Smooth muscle cell (in vitro differentiated cells): ENCODE data around the gene MYG1. TPM values are rescaled to one million over a fixed set of nuclear protein-coding genes. Genes with fewer than 3 reads are reported as not detected.

Experiments
- DNase-seq: peaks from one replicate; lab custom pipeline; 2025; ENCODE audit not compliant: unreplicated experiment; lab: John Stamatoyannopoulos, UW
- H2AFZ ChIP-seq: fragments of 200-600 bp; sonication (generic); 2 replicates; pipeline ENCODE4 v1.6.0; 2016; ENCODE audit warnings: antibody characterized with exemption, low read depth, mild to moderate bottlenecking
- H3F3A ChIP-seq: fragments of 200-600 bp; sonication (generic); 2 replicates; pipeline ENCODE4 v1.6.0; 2017; ENCODE audit warnings: antibody characterized with exemption, low read depth
- H3K27ac ChIP-seq: fragments of 200-600 bp; sonication (generic); 2 replicates; pipeline ENCODE4 v1.5.1; 2016; ENCODE audit warnings: low read depth, mild to moderate bottlenecking
- H3K27me3 ChIP-seq: fragments of 200-600 bp; sonication (generic); 2 replicates; pipeline ENCODE4 v1.6.1; 2016; ENCODE audit warnings: low read depth, mild to moderate bottlenecking
- H3K36me3 ChIP-seq: fragments of 200-600 bp; sonication (generic); 2 replicates; pipeline ENCODE4 v1.5.1; 2016; ENCODE audit warnings: low read depth
- H3K4me1 ChIP-seq: fragments of 200-600 bp; sonication (generic); 2 replicates; pipeline ENCODE4 v1.5.1; 2016; ENCODE audit warnings: low read depth
- H3K4me2 ChIP-seq: fragments of 200-600 bp; sonication (generic); 2 replicates; pipeline ENCODE4 v1.6.0; 2016; ENCODE audit warnings: mild to moderate bottlenecking
- H3K4me3 ChIP-seq: fragments of 200-600 bp; sonication (generic); 2 replicates; pipeline ENCODE4 v1.5.1; 2016; ENCODE audit warnings: mild to moderate bottlenecking
- H3K79me2 ChIP-seq: fragments of 200-600 bp; sonication (generic); 2 replicates; pipeline ENCODE4 v1.6.0; 2016; ENCODE audit warnings: low read depth, mild to moderate bottlenecking
- H3K9ac ChIP-seq: fragments of 200-600 bp; sonication (generic); 2 replicates; pipeline ENCODE4 v1.6.0; 2016; ENCODE audit warnings: low read depth
- H3K9me3 ChIP-seq: fragments of 200-600 bp; sonication (generic); replicated peaks from 2 replicates; pipeline ENCODE4 v1.5.1; 2016; ENCODE audit warnings: low read depth
- H4K20me1 ChIP-seq: fragments of 200-600 bp; sonication (generic); 2 replicates; pipeline ENCODE4 v1.6.0; 2016; ENCODE audit warnings: low read depth
- WGBS: methylation state at CpG from one replicate; pipeline ENCODE4 v1.1.7; 2016; ENCODE audit warnings: low lambda C conversion rate; 5-methylcytosine and 5-hydroxymethylcytosine counted together
- polyA plus RNA-seq: library from polyadenylated mRNA; unstranded; fragments of >200 nt; fragmentation: Nextera tagmentation; extraction: Ambion mirVana; gene quantifications from 2 replicates; pipeline ENCODE4 v1.2.1, GENCODE V29; 2016
- total RNA-seq: library from RNA; depleted of rRNA; stranded (reverse); fragments of >200 nt; gene quantifications from 2 replicates; pipeline ENCODE4 v1.2.3, GENCODE V29; 2014
- TF ChIP-seq, protein P1 (sequence below): fragments of 200-600 bp; sonication (generic); IDR thresholded peaks from 2 replicates; pipeline ENCODE4 v1.5.1; 2017; ENCODE audit warnings: borderline replicate concordance, mild to moderate bottlenecking, antibody characterized with exemption; ENCODE audit not compliant: insufficient read depth, poor library complexity, severe bottlenecking

Gene MYG1
- total and polyA plus RNA-seq, 2 experiments from 2014 or later = 30.8 to 56.9 TPM

DNA sequence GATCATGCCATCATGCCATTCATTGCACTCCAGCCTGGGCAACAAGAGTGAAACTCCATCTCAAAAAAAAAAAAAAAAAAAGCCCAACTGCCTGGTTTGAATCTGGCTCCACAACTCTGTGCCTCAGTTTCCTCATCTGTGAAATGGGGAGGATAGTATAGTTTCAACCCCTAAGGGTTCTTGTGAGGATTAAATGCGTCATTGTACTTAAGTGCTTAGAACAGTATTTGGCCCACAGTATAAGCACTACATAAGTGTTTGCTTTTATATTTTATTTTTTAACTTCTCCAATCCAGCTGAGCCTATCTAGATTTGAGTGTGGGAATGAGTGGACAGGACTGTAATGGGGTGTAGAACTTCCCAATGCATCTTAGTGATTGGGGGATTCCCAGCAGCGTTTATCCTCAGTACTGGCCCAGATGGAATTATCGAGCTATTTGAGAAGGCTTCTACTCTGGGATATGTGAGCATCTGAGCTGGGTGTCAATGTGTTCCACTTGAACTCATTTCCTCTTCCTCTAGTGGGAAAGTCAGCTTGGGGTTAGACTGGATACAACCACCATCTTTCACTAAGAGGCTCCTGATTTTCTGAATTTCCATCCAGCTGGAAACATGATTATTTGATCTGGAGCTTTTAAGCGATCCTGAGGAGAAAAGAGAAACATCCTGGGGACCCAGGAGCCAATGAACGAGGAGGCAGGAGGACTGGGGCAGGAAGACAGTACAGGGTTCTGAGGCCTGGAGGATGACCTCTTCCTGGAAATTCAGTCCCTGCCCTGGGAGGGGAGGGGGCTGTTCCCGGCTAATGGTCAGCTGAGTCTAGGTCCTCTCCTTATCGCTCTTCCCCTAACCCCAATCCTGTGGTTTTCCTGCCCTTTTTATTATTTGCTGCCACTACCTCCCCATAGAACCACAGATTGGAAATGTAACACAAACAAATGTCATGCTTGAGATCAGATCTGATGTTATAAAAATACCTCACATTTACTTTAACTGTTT lies 40.7 kb upstream of the MYG1 start:
- no peaks in the 10 kb centered on the region for H4K20me1 ChIP-seq
- 77% methylated on average over 7 of the region's 7 CpGs for WGBS
- no peak for DNase-seq

GRCh38 chr12:53259891-53260290 lies 39.6 kb upstream of the MYG1 start:
- H3K27ac ChIP-seq = no peak overlapping the region
- H3K4me2 ChIP-seq = no peak overlapping the region
- H2AFZ ChIP-seq = no peak overlapping the region
- no peak overlapping the region for H3K4me3 ChIP-seq
- no peaks in the 10 kb centered on the region for H3K36me3 ChIP-seq
- no peaks in the 10 kb centered on the region for H4K20me1 ChIP-seq
- no peaks in the 10 kb centered on the region for H3K27me3 ChIP-seq
- DNase-seq = no peak
- H3K9me3 ChIP-seq = no peaks in the 10 kb centered on the region
- no peaks in the 10 kb centered on the region for H3F3A ChIP-seq
- TF ChIP-seq, protein P1, sequence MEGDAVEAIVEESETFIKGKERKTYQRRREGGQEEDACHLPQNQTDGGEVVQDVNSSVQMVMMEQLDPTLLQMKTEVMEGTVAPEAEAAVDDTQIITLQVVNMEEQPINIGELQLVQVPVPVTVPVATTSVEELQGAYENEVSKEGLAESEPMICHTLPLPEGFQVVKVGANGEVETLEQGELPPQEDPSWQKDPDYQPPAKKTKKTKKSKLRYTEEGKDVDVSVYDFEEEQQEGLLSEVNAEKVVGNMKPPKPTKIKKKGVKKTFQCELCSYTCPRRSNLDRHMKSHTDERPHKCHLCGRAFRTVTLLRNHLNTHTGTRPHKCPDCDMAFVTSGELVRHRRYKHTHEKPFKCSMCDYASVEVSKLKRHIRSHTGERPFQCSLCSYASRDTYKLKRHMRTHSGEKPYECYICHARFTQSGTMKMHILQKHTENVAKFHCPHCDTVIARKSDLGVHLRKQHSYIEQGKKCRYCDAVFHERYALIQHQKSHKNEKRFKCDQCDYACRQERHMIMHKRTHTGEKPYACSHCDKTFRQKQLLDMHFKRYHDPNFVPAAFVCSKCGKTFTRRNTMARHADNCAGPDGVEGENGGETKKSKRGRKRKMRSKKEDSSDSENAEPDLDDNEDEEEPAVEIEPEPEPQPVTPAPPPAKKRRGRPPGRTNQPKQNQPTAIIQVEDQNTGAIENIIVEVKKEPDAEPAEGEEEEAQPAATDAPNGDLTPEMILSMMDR = no peak
- WGBS = 94% methylated on average over 6 of the region's 6 CpGs
- no peak overlapping the region for H3K9ac ChIP-seq
- no peaks in the 10 kb centered on the region for H3K4me1 ChIP-seq
- H3K79me2 ChIP-seq = no peaks in the 10 kb centered on the region

More for the DNA sequence above, 40.7 kb upstream of the MYG1 start:
- H3K79me2 ChIP-seq = no peaks in the 10 kb centered on the region
- no peaks in the 10 kb centered on the region for H3K27me3 ChIP-seq
- no peak overlapping the region for H3K9ac ChIP-seq
- H3K4me1 ChIP-seq = no peaks in the 10 kb centered on the region
- H2AFZ ChIP-seq = no peak overlapping the region
- H3K9me3 ChIP-seq = no peaks in the 10 kb centered on the region
- no peaks in the 10 kb centered on the region for H3F3A ChIP-seq
- H3K4me3 ChIP-seq = no peak overlapping the region
- TF ChIP-seq, protein P1 = no peak
- no peak overlapping the region for H3K27ac ChIP-seq
- H3K36me3 ChIP-seq = no peaks in the 10 kb centered on the region
- H3K4me2 ChIP-seq = no peak overlapping the region

- no peak overlapping the region for H3K9ac ChIP-seq
- TF ChIP-seq, protein P1 = no peak
- H3K27ac ChIP-seq = no peak overlapping the region
- no peaks in the 10 kb centered on the region for H3K9me3 ChIP-seq
- H3K4me1 ChIP-seq = peaks cover 15% of the 10 kb centered on the region
- H2AFZ ChIP-seq = no peak overlapping the region
- 93% methylated on average over 2 of the region's 2 CpGs for WGBS
- no peak overlapping the region for H3K4me3 ChIP-seq
- no peaks in the 10 kb centered on the region for H3K36me3 ChIP-seq
- DNase-seq = no peak
- H3F3A ChIP-seq = no peaks in the 10 kb centered on the region
- H3K79me2 ChIP-seq = peaks cover 5% of the 10 kb centered on the region
- H4K20me1 ChIP-seq = no peaks in the 10 kb centered on the region
- no peaks in the 10 kb centered on the region for H3K27me3 ChIP-seq
- H3K4me2 ChIP-seq = no peak overlapping the region
Observed at GRCh38 chr12:53265783-53266182, 33.7 kb upstream of the MYG1 start.
